HUES6 (cell line): ENCODE measurements around the gene TMEFF1.

Experiments
- H3K27ac ChIP-seq: 2 replicates; pipeline ENCODE4 v1.7.0; 2013; ENCODE audit warnings: low read depth, mild to moderate bottlenecking, low read length, inconsistent platforms
- H3K27me3 ChIP-seq: 2 replicates; pipeline ENCODE4 v1.6.1; 2013; ENCODE audit warnings: low read length; ENCODE audit not compliant: control insufficient read depth, insufficient read depth
- H3K36me3 ChIP-seq: 2 replicates; pipeline ENCODE4 v1.6.1; 2013; ENCODE audit warnings: low read length; ENCODE audit not compliant: control insufficient read depth, insufficient read depth
- H3K4me1 ChIP-seq: 2 replicates; pipeline ENCODE4 v1.6.1; 2013; ENCODE audit warnings: low read length; ENCODE audit not compliant: control insufficient read depth, insufficient read depth
- H3K4me3 ChIP-seq: 2 replicates; pipeline ENCODE4 v1.5.1; 2013; ENCODE audit warnings: low read depth, low read length
- H3K9ac ChIP-seq: one replicate; pipeline ENCODE4 v1.6.1; 2013; ENCODE audit warnings: mild to moderate bottlenecking, low read length
- H3K9me3 ChIP-seq: 2 replicates; pipeline ENCODE4 v1.6.1; 2013; ENCODE audit warnings: low read depth, low read length; ENCODE audit not compliant: control insufficient read depth, insufficient read depth

Gene TMEFF1

GRCh38 chr9:100578610-100579009 lies 105.7 kb downstream of the TMEFF1 start:
- H3K27ac ChIP-seq, result no peak overlapping the region
- H3K36me3 ChIP-seq, result peaks cover 61% of the 10 kb centered on the region
- H3K9ac ChIP-seq, result no peak overlapping the region
- no peaks in the 10 kb centered on the region for H3K9me3 ChIP-seq
- no peak overlapping the region for H3K4me3 ChIP-seq
- H3K4me1 ChIP-seq, result no peaks in the 10 kb centered on the region
- no peaks in the 10 kb centered on the region for H3K27me3 ChIP-seq

- H3K27me3 ChIP-seq, result no peaks in the 10 kb centered on the region
- no peaks in the 10 kb centered on the region for H3K9me3 ChIP-seq
- H3K4me3 ChIP-seq, result no peak overlapping the region
- H3K36me3 ChIP-seq, result peaks cover 67% of the 10 kb centered on the region
- no peaks in the 10 kb centered on the region for H3K4me1 ChIP-seq
- H3K27ac ChIP-seq, result no peak overlapping the region
- no peak overlapping the region for H3K9ac ChIP-seq
These were observed 106.7 kb downstream of the TMEFF1 start for GRCh38 chr9:100579665-100580064.

GRCh38 chr9:100580257-100580656 lies 107.3 kb downstream of the TMEFF1 start:
- H3K27ac ChIP-seq, result no peak overlapping the region
- H3K27me3 ChIP-seq, result no peaks in the 10 kb centered on the region
- H3K36me3 ChIP-seq, result peaks cover 67% of the 10 kb centered on the region
- H3K9ac ChIP-seq, result no peak overlapping the region
- H3K9me3 ChIP-seq, result no peaks in the 10 kb centered on the region
- no peak overlapping the region for H3K4me3 ChIP-seq
- no peaks in the 10 kb centered on the region for H3K4me1 ChIP-seq

GRCh38 chr9:100581081-100581480 lies 108.1 kb downstream of the TMEFF1 start:
- Histone ChIP-seq H3K36me3 (peaks cover 67% of the 10 kb centered on the region), H3K4me3 (no peak overlapping the region), H3K4me1 (no peaks in the 10 kb centered on the region), H3K9ac (no peak overlapping the region), H3K27ac (no peak overlapping the region), H3K9me3 (no peaks in the 10 kb centered on the region), H3K27me3 (no peaks in the 10 kb centered on the region)

- Histone ChIP-seq H3K4me3 (no peak overlapping the region), H3K4me1 (no peaks in the 10 kb centered on the region), H3K9ac (no peak overlapping the region), H3K27ac (no peak overlapping the region), H3K9me3 (no peaks in the 10 kb centered on the region), H3K27me3 (no peaks in the 10 kb centered on the region), H3K36me3 (peaks cover 66% of the 10 kb centered on the region)
These were observed 108.7 kb downstream of the TMEFF1 start for GRCh38 chr9:100581661-100582060.

- H3K9me3 ChIP-seq, result no peaks in the 10 kb centered on the region
- no peak overlapping the region for H3K27ac ChIP-seq
- peaks cover 64% of the 10 kb centered on the region for H3K36me3 ChIP-seq
- H3K27me3 ChIP-seq, result no peaks in the 10 kb centered on the region
- H3K4me3 ChIP-seq, result no peak overlapping the region
- H3K4me1 ChIP-seq, result no peaks in the 10 kb centered on the region
- H3K9ac ChIP-seq, result no peak overlapping the region
These were observed 110.3 kb downstream of the TMEFF1 start for GRCh38 chr9:100583014-100583802.

GRCh38 chr9:100584951-100585350 lies 112.0 kb downstream of the TMEFF1 start:
- H3K9ac ChIP-seq, result no peak overlapping the region
- no peak overlapping the region for H3K4me3 ChIP-seq
- no peaks in the 10 kb centered on the region for H3K4me1 ChIP-seq
- peaks cover 57% of the 10 kb centered on the region for H3K36me3 ChIP-seq
- no peaks in the 10 kb centered on the region for H3K9me3 ChIP-seq
- no peaks in the 10 kb centered on the region for H3K27me3 ChIP-seq
- H3K27ac ChIP-seq, result no peak overlapping the region

GRCh38 chr9:100586093-100586492 lies 113.1 kb downstream of the TMEFF1 start:
- Histone ChIP-seq H3K27ac (no peak overlapping the region), H3K4me3 (no peak overlapping the region), H3K36me3 (peaks cover 53% of the 10 kb centered on the region), H3K9me3 (no peaks in the 10 kb centered on the region), H3K9ac (no peak overlapping the region), H3K4me1 (no peaks in the 10 kb centered on the region), H3K27me3 (no peaks in the 10 kb centered on the region)

- no peaks in the 10 kb centered on the region for H3K27me3 ChIP-seq
- H3K9me3 ChIP-seq, result no peaks in the 10 kb centered on the region
- no peak overlapping the region for H3K27ac ChIP-seq
- H3K36me3 ChIP-seq, result peaks cover 45% of the 10 kb centered on the region
- H3K9ac ChIP-seq, result no peak overlapping the region
- no peaks in the 10 kb centered on the region for H3K4me1 ChIP-seq
- no peak overlapping the region for H3K4me3 ChIP-seq
These were observed 114.4 kb downstream of the TMEFF1 start for GRCh38 chr9:100587375-100587774.

- no peaks in the 10 kb centered on the region for H3K27me3 ChIP-seq
- no peak overlapping the region for H3K9ac ChIP-seq
- no peaks in the 10 kb centered on the region for H3K9me3 ChIP-seq
- peaks cover 31% of the 10 kb centered on the region for H3K36me3 ChIP-seq
- H3K4me1 ChIP-seq, result no peaks in the 10 kb centered on the region
- no peak overlapping the region for H3K4me3 ChIP-seq
- no peak overlapping the region for H3K27ac ChIP-seq
These were observed 116.6 kb downstream of the TMEFF1 start for GRCh38 chr9:100589582-100589981.

- peaks cover 3% of the 10 kb centered on the region; the same call in 1 of the 2 replicates for H3K4me1 ChIP-seq
- H3K27me3 ChIP-seq, result no peaks in the 10 kb centered on the region
- H3K4me3 ChIP-seq, result no peak overlapping the region
- H3K36me3 ChIP-seq, result peaks cover 22% of the 10 kb centered on the region
- H3K9ac ChIP-seq, result no peak overlapping the region
- no peaks in the 10 kb centered on the region for H3K9me3 ChIP-seq
- H3K27ac ChIP-seq, result no peak overlapping the region
These were observed 117.5 kb downstream of the TMEFF1 start for GRCh38 chr9:100590481-100590880.
